ENCODE results near the gene EID2. TPM values are rescaled to one million over a fixed set of nuclear protein-coding genes. Genes with fewer than 3 reads are reported as not detected.

The EID2 gene
- total and polyA plus RNA-seq, 4 donors = 1.5 to 8.5 (median 4.5) TPM

DNA sequence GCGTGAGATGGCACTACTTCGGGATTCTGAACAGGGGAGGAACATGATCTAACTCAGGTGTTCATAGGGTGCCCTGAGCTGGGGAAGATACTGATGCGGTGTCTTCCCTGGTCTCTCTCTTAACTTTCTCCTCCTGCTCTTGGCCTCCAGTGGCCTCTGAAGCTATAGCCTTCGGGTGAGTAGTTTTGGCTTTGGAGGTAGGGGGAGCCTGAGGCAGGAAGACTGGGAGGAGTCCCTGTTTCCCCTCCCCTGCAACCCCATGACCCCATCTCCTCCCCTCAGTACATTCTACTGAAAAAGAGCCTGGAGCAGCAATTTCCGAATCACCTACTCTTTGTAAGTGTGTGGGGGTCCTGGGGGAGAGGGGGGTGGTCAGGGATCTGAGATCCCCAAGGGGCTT is 21.5 kb downstream of the EID2 start:
- Histone ChIP-seq H3K9me3 (ENCODE audit: control insufficient read depth in 4 of 4, low read length in 3 of 4) (no peaks in the 10 kb centered on the region), H3K27ac (ENCODE audit: low read depth in 1 of 2, low read length in 2 of 2) (no peak overlapping the region), H3K36me3 (ENCODE audit: control insufficient read depth in 4 of 4, insufficient read depth in 3 of 4, low read depth in 1 of 4, low read length in 3 of 4) (no peaks in the 10 kb centered on the region), H3K4me3 (ENCODE audit: low read depth in 1 of 3, low read length in 3 of 3) (no peak overlapping the region), H3K4me1 (ENCODE audit: control insufficient read depth in 4 of 4, insufficient read depth in 4 of 4, low read length in 3 of 4) (peaks cover 5 to 12% (median 7%) of the 10 kb centered on the region in 4 donors), H3K27me3 (ENCODE audit: control insufficient read depth in 4 of 4, insufficient read depth in 4 of 4, low read length in 3 of 4) (peaks cover 0 to 15% (median 9%) of the 10 kb centered on the region in 4 donors), H3K9ac (ENCODE audit: low read depth in 1 of 2, low read length in 2 of 2) (no peak overlapping the region)
- TF ChIP-seq, protein P1, sequence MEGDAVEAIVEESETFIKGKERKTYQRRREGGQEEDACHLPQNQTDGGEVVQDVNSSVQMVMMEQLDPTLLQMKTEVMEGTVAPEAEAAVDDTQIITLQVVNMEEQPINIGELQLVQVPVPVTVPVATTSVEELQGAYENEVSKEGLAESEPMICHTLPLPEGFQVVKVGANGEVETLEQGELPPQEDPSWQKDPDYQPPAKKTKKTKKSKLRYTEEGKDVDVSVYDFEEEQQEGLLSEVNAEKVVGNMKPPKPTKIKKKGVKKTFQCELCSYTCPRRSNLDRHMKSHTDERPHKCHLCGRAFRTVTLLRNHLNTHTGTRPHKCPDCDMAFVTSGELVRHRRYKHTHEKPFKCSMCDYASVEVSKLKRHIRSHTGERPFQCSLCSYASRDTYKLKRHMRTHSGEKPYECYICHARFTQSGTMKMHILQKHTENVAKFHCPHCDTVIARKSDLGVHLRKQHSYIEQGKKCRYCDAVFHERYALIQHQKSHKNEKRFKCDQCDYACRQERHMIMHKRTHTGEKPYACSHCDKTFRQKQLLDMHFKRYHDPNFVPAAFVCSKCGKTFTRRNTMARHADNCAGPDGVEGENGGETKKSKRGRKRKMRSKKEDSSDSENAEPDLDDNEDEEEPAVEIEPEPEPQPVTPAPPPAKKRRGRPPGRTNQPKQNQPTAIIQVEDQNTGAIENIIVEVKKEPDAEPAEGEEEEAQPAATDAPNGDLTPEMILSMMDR (IDR thresholded peaks at IDR 0.05; ENCODE audit: low read depth, low read length, missing input control) = no peak
- TF ChIP-seq, protein P2, sequence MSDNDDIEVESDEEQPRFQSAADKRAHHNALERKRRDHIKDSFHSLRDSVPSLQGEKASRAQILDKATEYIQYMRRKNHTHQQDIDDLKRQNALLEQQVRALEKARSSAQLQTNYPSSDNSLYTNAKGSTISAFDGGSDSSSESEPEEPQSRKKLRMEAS (IDR thresholded peaks at IDR 0.05) = no peak
- no peak for TF ChIP-seq ZBTB33 (IDR thresholded peaks at IDR 0.05)
- TF ChIP-seq HNF4G (IDR thresholded peaks at IDR 0.05) = no peak
- no peak for TF ChIP-seq RXRA (IDR thresholded peaks at IDR 0.05)
- TF ChIP-seq FOXA2 (IDR thresholded peaks at IDR 0.05) = no peak
- TF ChIP-seq JUND (IDR thresholded peaks at IDR 0.05) = no peak
- no peak for TF ChIP-seq FOXA1 (IDR thresholded peaks at IDR 0.05)
- no peak for TF ChIP-seq TAF1 (conservative IDR thresholded peaks at IDR 0.05)
- no peak for TF ChIP-seq GABPA (IDR thresholded peaks at IDR 0.05 in 1 of 2, conservative IDR thresholded peaks at IDR 0.05 in 1 of 2)
- no peak for TF ChIP-seq ATF3 (IDR thresholded peaks at IDR 0.05)
- no peak for TF ChIP-seq RAD21 (IDR thresholded peaks at IDR 0.05)
- TF ChIP-seq EGR1 (IDR thresholded peaks at IDR 0.05; ENCODE audit: low read depth in 2 of 2) = no peak
- no peak for TF ChIP-seq SP1 (IDR thresholded peaks at IDR 0.05)
- TF ChIP-seq, protein P3, sequence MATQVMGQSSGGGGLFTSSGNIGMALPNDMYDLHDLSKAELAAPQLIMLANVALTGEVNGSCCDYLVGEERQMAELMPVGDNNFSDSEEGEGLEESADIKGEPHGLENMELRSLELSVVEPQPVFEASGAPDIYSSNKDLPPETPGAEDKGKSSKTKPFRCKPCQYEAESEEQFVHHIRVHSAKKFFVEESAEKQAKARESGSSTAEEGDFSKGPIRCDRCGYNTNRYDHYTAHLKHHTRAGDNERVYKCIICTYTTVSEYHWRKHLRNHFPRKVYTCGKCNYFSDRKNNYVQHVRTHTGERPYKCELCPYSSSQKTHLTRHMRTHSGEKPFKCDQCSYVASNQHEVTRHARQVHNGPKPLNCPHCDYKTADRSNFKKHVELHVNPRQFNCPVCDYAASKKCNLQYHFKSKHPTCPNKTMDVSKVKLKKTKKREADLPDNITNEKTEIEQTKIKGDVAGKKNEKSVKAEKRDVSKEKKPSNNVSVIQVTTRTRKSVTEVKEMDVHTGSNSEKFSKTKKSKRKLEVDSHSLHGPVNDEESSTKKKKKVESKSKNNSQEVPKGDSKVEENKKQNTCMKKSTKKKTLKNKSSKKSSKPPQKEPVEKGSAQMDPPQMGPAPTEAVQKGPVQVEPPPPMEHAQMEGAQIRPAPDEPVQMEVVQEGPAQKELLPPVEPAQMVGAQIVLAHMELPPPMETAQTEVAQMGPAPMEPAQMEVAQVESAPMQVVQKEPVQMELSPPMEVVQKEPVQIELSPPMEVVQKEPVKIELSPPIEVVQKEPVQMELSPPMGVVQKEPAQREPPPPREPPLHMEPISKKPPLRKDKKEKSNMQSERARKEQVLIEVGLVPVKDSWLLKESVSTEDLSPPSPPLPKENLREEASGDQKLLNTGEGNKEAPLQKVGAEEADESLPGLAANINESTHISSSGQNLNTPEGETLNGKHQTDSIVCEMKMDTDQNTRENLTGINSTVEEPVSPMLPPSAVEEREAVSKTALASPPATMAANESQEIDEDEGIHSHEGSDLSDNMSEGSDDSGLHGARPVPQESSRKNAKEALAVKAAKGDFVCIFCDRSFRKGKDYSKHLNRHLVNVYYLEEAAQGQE (IDR thresholded peaks at IDR 0.05) = no peak
- TF ChIP-seq NR2F2 (IDR thresholded peaks at IDR 0.05) = no peak
- no peak for DNase-seq (ENCODE audit: low spot score)
- 70% methylated on average over 5 of the region's 5 CpGs for WGBS

GRCh38 chr19:39517432-39517831 is 22.5 kb downstream of the EID2 start:
- peaks cover 0 to 15% (median 9%) of the 10 kb centered on the region in 4 donors for H3K27me3 ChIP-seq (ENCODE audit: control insufficient read depth in 4 of 4, insufficient read depth in 4 of 4, low read length in 3 of 4)
- peaks cover 5 to 12% (median 7%) of the 10 kb centered on the region in 4 donors for H3K4me1 ChIP-seq (ENCODE audit: control insufficient read depth in 4 of 4, insufficient read depth in 4 of 4, low read length in 3 of 4)
- H3K9me3 ChIP-seq (ENCODE audit: control insufficient read depth in 4 of 4, low read length in 3 of 4) = peaks cover 0 to 2% (median 0%) of the 10 kb centered on the region in 4 donors
- no peak overlapping the region for H3K9ac ChIP-seq (ENCODE audit: low read depth in 1 of 2, low read length in 2 of 2)
- no peaks in the 10 kb centered on the region for H3K36me3 ChIP-seq (ENCODE audit: control insufficient read depth in 4 of 4, insufficient read depth in 3 of 4, low read depth in 1 of 4, low read length in 3 of 4)
- whole genome bisulfite sequencing = 73% methylated on average over 3 of the region's 3 CpGs
- H3K4me3 ChIP-seq (ENCODE audit: low read depth in 1 of 3, low read length in 3 of 3) = no peak overlapping the region
- no peak overlapping the region for H3K27ac ChIP-seq (ENCODE audit: low read depth in 1 of 2, low read length in 2 of 2)
- no peak for DNase-seq (ENCODE audit: low spot score)
- TF ChIP-seq FOXA2 (IDR thresholded peaks at IDR 0.05) (no peak), GABPA (IDR thresholded peaks at IDR 0.05 in 1 of 2, conservative IDR thresholded peaks at IDR 0.05 in 1 of 2) (no peak), ATF3 (IDR thresholded peaks at IDR 0.05) (no peak), RXRA (IDR thresholded peaks at IDR 0.05) (no peak), FOXA1 (IDR thresholded peaks at IDR 0.05) (no peak), SP1 (IDR thresholded peaks at IDR 0.05) (no peak), YY1 (IDR thresholded peaks at IDR 0.05) (no peak), JUND (IDR thresholded peaks at IDR 0.05) (no peak), RAD21 (IDR thresholded peaks at IDR 0.05) (no peak), EGR1 (IDR thresholded peaks at IDR 0.05; ENCODE audit: low read depth in 2 of 2) (no peak), TAF1 (conservative IDR thresholded peaks at IDR 0.05) (no peak), HNF4A (conservative IDR thresholded peaks at IDR 0.05) (no peak), ZBTB33 (IDR thresholded peaks at IDR 0.05) (no peak), HNF4G (IDR thresholded peaks at IDR 0.05) (no peak)
- TF ChIP-seq, protein P2 (IDR thresholded peaks at IDR 0.05) = no peak
- TF ChIP-seq, protein P1 (IDR thresholded peaks at IDR 0.05; ENCODE audit: low read depth, low read length, missing input control) = no peak
